Epidermal melanocyte (primary cell): ENCODE data around the gene PTPRG.
"Not testable (repeated sequence)": the region's sequence is repeated elsewhere in the genome, so short reads cannot be mapped to it uniquely, and the experiment has no call there.

Experiments used
- DNase-seq: peaks from one replicate; pipeline ENCODE4 v3.0.0; 2011; ENCODE audit warnings: low spot score; ENCODE audit not compliant: insufficient read length

Gene PTPRG

DNA sequence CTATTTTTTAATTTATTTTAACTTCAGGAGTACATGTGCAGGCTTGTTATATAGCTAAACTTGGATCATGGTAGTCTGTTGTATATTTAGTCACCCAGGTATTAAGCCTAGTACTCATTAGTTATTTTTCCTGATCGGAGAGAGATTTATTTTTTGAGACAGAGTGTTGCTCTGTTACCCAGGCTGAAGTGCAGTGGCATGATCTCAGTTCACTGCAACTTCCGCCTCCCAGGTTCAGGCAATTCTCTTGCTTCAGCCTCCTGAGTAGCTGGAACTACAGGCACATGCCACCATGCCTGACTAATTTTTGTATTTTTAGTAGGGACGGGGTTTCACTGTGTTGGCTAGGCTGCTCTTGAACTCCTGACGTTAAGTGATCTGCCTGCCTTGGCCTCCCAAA lies 477.4 kb downstream of the PTPRG start:
- DNase-seq: not testable (repeated sequence)

DNA sequence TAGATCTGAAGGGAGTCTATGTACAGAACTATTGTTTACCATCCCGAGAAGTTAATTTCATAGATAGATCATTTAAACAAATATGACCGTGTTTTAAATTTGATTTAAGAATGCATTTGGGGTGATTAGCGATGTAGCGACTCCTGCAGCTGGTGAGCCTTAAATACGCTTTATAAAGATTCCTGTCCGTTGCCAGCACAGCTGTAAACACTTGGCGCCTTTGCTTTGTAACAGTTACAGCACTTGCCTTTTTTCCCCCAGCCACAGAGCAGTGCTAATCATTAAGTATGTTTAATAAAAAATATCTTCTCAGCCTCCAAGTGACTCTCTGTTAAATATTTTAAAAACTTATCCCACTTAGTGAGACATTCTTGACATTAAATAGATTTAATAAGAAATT lies 478.2 kb downstream of the PTPRG start:
- no peak for DNase-seq

DNA sequence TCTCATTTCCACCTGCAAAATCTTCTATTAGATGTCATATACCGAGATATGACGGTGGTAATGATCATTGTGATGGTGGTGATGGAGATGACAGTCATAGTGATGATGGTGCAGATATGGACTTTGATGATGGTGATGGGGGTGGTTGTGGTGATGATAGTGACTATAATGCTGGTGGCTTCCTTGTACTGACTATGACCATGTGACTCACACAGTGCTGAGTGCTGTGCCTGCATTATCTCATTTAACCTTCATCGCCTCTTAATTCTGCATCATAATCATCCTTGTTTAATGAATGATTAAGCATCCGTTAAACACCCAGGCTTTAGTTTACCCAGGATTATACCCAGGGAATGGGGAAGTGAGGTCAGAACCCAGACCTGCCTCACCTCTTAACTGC lies 480.3 kb downstream of the PTPRG start:
- no peak for DNase-seq

DNA sequence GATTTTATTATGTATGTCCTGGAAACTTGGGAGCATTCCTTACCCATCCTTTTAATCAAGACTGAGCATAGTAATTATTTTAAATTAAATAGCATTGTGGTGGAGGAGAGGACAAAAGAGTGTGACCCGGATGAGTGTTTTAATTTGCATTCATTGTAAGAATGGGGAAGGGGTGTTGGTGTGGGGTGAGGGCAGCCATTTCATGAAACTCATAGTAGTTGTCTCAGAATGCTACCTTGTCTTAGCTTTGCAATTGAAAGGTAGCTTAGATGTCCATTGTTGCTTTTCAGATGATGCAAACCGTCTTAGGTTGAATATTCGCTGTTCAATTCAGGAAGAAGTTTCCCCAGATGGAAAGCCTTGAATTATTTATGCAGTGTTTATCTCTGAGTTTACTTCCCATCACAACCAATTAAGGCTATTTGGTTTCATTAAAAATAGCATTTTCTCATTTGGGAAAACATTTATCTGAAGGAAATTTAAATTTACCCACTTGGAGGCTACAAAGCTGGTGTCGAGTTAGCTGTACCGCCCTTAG lies 483.6 kb downstream of the PTPRG start:
- no peak for DNase-seq

DNA sequence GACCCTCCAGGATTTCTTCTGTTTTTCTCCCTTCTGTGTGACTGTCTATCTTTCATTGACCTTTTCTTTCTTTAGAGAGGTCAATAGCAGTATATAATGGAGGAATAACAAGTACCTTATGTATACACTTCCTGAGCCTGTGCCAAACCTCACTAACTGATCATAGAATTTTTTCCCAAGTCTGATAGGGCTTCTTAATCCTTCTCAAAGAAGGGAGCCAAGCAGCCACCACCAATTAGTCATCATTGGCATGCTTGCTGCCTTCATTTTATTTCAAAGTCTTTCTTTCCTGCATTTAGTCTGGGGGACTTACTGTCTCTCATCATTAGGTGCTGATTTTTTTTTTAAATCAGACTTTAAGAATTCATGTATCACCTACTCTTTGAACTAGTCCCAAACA lies 485.0 kb downstream of the PTPRG start:
- DNase-seq: no peak

DNA sequence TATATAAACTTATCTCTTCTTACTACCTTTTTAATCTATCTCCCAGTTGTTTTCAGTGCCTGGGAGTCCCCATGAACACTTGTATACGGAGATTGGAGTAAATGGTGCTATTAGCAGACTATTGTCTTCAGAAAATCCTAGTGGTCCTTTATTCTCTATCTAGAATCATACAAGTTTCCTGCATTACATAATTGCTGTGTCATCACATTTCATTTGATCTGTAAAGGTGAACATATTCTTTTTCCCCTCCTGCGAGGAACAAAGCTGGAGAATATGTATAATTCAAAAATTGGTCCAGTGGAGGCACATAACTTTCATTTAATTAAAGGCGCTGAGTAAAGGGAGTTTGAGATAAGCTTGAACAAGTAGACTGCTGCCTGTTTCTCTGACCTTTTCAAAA lies 487.2 kb downstream of the PTPRG start:
- DNase-seq: no peak

DNA sequence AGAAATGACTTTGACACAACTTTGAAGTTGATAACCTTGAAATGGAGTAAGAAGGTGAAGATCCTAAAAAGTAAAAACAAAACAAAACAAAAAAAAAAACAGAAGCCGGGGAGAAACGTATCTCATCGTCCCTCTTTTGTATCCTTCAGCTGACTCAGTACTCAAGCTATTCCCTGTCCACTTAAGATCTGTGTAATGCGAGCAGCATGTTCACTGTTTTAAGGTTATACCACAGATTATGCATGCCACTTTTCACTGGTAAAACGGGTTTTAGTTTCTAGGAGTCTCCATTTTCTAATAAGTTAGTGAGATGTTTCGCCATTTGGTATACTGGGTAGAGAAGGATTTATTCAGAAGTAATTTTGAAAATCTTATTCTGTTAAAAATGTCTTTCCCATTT lies 487.7 kb downstream of the PTPRG start:
- DNase-seq: no peak

DNA sequence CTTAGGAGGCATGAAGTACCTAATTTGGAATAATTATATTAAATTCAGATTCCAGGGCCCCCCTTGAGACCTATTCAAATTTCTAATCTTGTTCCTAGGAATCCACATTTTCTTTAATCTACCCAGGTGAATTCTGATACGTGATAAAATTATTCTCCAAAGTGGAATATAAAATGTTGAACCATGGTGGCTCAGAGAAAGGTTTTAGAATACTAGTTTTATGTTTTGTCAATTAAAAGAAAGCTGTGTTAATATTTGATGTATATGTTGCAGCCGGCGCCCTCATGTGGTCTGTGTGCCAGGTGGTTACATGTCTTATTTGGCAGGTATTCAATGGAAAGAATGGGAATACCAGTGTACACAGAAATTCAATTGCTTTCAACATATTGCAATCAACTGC lies 490.1 kb downstream of the PTPRG start:
- no peak for DNase-seq

DNA sequence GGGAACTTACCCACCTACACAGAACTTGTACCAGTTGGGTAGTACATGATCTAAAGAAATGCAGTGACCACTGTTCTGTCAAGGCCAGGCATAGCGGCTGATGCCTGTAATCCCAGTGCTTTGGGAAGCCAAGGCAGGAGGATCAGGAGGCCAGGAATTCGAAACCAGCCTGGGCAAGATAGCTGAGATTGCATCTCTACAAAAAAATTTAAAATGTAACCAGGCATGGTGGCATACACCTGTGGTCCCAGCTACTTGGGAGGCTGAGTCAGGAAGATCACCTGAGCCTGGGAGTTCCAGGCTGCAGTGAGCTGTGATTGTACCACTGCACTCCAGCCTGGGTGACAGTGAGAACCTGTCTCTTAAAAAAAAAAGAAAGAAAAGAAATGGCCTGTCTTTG lies 491.0 kb downstream of the PTPRG start:
- no peak for DNase-seq

DNA sequence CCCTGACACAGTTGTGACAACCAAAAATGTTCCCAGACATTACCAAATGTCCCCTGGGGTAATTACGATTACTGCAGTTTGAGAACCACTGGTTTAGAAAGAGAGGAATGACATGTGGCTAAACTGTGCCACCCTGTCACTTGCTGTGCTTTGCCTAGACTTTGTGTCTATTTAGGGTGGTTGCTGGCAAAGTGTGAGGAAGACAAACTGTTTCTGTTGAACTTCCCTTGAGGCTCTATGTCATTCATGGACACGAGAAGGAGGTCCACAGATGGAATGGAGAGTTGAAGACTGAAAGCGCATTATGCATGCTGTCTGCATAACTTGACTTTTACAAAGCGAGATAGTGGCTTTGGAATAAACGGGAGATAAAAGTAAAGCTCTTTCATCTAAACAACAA lies 495.3 kb downstream of the PTPRG start:
- DNase-seq: no peak

DNA sequence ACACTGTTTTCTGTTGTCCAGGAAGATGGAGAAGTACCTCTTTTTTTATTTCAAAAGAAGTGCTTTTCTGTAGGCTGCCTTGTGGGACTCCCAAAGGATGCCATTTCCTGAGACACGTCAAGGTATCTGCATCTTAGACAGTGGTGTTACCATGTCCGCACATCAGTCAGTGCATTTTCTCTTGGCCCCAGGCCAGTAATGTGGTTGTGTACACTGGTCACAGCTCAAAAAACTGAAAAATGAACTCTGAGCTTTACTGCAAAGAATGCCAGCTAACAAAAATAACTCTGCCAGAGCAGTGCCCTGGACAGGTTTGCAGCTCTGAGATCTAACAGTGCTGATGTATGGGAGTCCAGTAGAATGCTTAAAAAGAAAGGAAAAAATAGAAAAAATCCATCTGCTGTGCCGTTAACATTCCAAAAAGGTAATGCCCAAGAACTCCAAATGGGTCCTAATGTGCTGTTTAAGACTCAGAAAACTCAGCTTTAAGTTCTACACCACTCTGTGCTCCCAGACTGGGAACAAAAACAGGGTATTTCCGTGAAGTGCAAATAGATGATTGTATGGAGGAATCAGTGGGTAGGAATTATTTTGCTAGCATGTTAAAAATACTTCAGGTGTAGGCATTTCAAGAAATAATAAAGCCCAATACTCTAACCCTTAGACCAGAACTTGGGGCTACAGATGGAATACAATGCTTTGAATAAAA lies 496.1 kb downstream of the PTPRG start:
- DNase-seq: no peak

DNA sequence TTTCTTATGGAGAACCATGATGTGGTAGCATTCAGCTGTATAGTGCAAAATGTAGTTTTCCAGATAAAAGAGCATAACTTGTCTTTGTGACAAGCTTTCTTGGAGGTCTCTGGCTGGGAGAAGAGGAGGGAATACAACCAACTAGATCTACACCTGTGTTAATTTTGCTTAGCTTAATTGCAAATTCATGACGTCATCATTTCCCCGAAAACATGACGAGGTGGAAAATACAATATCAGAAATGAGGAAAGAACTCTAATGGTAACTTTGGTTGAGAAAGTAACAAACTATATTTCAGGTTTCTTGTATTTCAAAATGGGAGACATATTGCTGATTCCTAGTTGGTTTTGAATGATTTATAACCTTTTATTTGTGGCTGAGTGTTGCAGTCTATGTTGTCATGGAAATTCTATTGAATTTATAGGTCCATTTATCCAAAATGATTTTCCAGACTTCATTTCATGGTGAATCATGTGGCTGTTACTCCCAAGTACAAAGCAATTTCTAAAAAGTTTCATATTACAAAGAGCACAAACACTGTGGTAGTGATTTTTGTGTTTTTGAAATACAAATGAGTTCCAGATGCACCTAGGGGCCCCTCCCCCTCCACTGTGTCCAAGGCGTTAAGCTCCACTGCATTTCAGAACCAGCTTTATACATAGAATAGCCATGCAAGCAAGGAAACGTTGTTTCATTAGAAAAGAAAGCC lies 504.8 kb downstream of the PTPRG start:
- no peak for DNase-seq

DNA sequence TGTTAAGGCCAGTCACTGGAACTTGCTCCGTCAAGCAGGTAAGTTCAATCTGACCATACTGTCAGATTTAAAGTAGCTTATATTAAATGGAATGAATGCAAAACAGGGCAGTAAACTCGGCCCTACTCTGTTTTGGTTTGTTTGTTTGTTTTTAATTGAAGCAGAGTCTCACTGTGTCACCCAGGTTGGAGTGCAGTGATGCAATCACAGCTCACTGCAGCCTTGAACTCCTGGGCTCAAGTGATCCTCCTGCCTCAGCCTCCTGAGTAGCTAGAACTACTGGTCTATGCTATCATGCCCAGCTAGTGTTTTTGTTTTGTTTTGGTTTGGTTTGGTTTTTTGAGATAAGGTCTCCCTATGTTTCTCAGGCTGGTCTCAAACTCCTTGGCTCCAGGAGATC lies 507.0 kb downstream of the PTPRG start:
- no peak for DNase-seq

DNA sequence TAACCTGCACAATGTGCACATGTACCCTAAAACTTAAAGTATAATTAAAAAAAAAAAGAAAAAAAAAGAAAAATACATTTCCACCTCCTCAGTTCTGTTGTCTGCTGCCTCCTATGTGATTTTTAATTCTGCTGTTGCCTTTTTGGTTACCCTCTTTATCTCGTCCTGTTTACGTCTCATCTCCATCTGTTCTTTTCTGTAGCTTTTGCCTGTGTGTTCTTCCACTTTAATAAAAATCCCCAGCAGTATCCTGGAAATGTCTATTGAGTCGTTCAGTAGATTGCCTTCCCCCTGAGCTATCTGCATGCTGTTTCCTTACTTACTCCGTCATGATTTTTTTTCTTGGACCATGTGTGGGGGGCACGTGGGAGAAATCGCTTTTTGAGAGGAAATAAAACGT lies 509.5 kb downstream of the PTPRG start:
- DNase-seq: no peak

DNA sequence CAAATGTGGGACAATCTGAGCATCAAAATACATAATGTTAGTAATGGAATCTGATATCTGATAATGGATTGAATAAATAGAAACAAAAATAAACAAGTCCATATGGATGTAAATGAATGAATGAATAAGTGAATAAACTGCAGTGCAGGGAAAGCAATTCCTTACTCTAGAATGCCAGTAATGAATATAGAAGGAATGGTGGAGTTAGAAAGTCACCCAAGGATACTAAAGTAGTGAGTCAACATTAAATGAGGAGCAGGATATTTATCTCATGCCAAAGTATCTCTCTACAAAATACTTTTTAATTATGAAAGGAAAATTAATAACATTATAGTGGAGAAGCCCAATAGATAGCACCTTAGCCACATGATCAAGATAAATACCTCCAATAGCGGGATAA lies 511.7 kb downstream of the PTPRG start:
- DNase-seq: no peak

DNA sequence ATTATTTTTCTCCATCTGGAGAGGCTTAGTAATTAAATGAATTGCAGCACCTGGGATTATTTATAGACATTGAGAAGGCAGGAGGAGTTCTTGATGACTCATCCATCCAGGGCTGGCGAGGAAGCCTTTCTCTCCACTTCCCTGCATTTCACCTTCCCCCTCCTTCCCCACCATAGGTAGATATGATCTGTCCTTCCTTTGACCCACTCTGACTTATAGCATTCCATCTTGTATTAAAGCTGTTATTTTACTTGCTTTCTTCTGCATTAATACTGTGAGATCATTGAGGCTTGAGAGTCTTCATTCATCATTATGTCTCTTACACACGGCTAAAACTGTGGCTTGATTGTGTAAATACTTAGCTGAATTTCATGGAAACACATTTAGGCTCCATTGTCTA lies 523.2 kb downstream of the PTPRG start:
- no peak for DNase-seq

DNA sequence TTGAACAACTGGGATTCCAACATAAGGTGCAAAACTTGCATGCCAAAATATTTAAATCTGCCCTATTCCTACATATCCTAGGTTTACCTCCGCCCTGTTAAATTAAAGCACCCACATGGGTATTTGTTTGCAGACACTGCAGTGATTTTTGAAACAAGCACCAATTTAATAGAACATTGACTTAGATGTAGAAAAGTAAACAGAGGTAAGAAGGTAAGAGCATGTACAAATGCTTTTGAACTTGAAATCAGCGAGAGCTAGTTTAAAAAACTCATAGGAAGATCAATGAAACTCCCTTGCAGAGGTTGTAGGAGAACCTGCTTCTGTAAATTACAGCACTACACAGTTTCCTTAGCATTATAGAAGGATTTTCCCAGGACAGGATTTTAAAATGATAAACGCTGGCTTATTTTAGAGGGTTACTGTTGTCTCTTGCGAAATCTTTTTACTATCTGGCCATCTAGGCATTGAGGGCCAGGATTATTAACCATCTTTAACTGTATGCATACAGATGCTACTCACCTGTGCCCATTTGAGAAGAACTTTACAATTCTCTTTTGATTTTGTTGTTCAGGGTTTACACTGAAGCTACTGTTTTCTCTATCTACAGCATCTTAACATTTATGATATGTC lies 527.2 kb downstream of the PTPRG start:
- DNase-seq: no peak

DNA sequence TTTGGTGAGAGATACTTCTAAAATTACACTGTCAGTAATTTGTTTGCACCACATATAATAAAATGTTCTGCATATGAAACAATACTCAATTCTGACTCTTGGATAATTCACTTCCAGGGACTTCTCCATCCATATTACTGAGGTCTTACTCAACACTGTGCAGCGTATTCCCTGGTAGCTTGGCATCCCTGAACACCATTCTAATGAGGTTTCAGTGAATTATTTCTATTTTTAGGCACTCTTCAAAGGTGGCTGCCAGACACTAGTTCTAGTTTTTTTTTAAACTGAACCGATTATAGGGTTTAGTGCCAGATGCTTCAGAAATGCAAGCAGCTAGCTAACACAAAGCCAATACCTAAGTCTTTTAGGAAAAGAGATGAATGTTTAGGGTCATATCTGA lies 528.7 kb downstream of the PTPRG start:
- DNase-seq: no peak

DNA sequence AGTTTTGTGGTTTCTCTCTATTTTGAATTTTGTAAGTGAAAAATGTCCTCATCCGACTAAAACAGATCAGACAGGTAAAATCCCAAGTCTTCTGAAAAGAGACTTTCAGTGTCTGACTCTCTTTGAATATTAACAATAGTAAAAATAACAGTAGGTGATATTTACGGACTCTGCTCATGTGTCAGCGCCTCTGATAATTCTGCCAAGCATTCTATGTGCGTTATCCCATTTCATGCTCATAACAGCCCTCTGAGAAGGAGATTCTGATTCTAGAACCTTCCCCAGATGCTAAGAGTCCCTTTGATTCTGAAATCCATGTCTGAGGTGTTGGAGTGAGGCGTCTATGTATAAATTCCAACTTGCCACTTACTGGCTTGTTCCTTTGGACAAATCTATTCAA lies 529.1 kb downstream of the PTPRG start:
- no peak for DNase-seq

DNA sequence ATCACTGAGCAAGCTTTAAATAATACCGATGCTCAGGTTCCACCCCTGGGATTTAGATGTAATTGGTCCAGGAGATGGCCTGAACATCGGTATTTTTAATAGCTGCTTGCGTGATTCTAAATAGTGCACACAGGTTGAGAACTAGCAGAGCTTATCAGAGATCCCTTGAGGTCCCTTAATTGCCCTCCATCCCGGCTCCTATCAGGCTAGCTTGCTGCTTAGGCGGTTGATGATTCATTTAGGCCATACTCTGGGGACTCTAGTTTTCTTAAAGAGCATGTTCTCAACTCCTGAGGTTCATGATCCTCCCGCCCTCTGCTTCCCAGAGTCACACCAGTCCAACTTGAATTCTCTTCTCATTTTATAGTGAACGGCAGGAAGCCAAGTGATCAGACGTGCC lies 531.7 kb downstream of the PTPRG start:
- no peak for DNase-seq

DNA sequence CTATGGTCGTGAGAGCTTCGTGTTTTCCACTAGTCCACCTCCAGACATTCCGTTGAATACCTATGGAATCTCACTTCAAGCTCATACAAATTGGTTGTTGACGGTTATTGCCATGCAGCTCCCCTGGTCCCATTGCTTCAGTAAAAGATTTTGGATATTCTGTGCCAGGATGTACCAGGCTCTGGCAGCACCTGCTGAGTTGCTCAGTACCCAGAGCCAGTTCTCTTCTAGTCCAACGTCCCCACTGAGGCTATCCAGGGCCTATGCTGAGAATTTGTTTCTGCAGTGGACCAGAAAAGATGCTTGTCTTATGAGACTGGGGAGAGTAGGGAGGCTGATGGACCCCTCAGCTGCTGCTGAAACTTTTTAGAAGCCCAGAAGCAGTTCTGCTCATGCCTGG lies 533.1 kb downstream of the PTPRG start:
- no peak for DNase-seq

DNA sequence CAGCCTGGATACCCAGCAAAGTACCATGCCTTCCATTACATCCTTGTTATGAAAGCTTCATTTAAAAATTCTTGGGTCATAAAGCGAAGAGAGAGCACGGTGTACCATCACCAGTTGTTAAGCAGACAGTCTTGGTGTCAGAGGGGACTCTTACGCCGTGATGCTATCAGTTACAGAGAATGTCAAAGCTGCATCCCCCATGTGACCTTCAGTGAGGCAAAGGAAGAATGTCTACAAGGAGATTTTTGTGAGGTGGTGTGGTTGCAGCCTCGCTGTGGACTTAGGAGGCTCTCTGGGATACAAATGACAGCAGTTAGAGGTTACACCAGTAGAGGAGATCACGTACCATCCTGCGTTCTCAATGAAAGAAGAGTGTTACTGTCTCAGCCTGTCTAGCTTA lies 533.7 kb downstream of the PTPRG start:
- DNase-seq: no peak

DNA sequence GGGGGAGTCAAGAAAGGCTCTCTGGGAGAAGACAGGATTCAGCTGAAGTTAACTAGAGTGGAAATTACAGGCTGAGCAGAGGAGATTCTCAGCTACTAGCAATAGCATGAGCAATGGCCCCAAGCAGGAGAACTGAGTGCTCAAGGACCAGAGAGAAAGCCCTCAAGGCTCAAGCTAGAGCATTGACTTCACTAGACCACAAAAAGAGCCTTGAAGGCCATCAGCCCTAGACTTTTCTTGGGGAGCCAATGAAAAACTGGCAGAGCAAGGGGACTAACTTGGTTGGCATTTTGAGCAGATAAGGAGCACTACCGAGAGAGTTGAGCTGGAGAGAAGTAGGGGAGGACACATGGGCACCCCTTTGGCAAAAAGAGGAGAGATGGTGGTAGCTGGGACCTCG lies 534.4 kb downstream of the PTPRG start:
- DNase-seq: no peak
